ENCODE results near the gene LRCH4. TPM values are rescaled to one million over a fixed set of nuclear protein-coding genes. Genes with fewer than 3 reads are reported as not detected.

The LRCH4 gene
- total and polyA plus RNA-seq, 2 of the 13 experiments (the other 11 are each of a cell fraction or from before 2014, with no cell fraction given), result 7.0 to 9.3 TPM

DNA sequence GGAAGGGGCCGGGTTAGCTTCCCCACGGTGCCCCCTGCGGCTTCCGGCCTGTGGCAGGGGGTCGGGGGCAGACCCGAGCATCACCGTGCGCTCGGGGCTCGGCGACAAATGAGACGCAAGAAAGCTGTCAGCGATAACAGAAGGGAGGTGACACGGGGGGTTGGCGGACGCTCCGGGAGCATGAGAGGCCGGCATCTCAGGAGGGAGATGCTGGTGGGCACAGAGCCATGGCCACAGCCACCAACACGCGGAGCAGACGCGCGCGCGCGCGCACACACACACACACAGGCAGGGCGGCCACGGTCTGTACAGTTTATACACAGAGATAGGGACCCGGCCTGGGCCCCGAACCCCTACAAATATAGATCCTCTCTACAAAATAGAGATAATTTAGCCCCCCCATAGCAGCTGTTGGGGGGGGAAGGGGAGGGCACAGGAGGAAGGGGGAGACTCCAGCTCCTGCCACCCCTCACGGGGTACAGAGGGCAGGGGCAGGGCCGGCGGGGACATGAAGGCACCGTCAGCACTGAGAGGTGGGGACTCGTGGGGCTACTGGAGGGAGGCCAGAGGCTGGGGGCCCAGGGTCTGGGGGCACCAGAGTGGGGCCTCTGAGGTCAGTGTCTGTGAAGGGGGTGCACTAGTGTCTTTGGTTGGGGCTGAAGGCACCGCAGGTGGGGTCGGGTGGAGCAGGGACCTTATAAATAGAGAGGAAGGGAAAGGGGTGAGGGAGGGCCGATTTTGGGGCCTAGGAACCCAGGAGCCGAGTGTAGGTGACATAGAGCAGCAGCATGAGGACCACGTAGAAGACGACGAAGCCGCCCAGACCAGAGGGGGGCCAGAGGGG is 11.3 kb downstream of the LRCH4 start (continued):
- TF ChIP-seq POLR2G (IDR thresholded peaks at IDR 0.05; ENCODE audit: low read depth, low read length) (peak; percentile 25; the same call in 1 of the 2 replicates), POLR2AphosphoS2 (IDR thresholded peaks at IDR 0.05; ENCODE audit: low read depth, low read length) (peak; percentile 46; the same call in 1 of the 2 replicates), NFKB2 (CRISPR knock-in tag; IDR thresholded peaks at IDR 0.05; ENCODE audit: borderline replicate concordance) (no peak), ARNTL (CRISPR knock-in tag; IDR thresholded peaks at IDR 0.05) (no peak), JUND (CRISPR knock-in tag; IDR thresholded peaks at IDR 0.05) (no peak), KDM6A (CRISPR knock-in tag; IDR thresholded peaks at IDR 0.05; ENCODE audit: low read depth) (no peak), XRCC5 (optimal IDR thresholded peaks at IDR 0.05; ENCODE audit: low read length) (no peak)
- TF ChIP-seq, protein P1, sequence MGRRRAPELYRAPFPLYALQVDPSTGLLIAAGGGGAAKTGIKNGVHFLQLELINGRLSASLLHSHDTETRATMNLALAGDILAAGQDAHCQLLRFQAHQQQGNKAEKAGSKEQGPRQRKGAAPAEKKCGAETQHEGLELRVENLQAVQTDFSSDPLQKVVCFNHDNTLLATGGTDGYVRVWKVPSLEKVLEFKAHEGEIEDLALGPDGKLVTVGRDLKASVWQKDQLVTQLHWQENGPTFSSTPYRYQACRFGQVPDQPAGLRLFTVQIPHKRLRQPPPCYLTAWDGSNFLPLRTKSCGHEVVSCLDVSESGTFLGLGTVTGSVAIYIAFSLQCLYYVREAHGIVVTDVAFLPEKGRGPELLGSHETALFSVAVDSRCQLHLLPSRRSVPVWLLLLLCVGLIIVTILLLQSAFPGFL (CRISPR knock-in tag; IDR thresholded peaks at IDR 0.05), result no peak
- TF ChIP-seq, protein P2, sequence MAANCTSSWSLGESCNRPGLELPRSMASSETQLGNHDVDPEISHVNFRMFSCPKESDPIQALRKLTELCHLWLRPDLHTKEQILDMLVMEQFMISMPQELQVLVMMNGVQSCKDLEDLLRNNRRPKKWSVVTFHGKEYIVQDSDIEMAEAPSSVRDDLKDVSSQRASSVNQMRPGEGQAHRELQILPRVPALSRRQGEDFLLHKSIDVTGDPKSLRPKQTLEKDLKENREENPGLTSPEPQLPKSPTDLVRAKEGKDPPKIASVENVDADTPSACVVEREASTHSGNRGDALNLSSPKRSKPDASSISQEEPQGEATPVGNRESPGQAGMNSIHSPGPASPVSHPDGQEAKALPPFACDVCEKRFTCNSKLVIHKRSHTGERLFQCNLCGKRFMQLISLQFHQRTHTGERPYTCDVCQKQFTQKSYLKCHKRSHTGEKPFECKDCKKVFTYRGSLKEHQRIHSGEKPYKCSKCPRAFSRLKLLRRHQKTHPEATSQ (CRISPR knock-in tag; IDR thresholded peaks at IDR 0.05; ENCODE audit: borderline replicate concordance), result no peak
- TF ChIP-seq, protein P3, sequence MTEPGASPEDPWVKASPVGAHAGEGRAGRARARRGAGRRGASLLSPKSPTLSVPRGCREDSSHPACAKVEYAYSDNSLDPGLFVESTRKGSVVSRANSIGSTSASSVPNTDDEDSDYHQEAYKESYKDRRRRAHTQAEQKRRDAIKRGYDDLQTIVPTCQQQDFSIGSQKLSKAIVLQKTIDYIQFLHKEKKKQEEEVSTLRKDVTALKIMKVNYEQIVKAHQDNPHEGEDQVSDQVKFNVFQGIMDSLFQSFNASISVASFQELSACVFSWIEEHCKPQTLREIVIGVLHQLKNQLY (CRISPR knock-in tag; IDR thresholded peaks at IDR 0.05), result no peak

Data from HepG2 (cell line).